GM23248 (cell line): Measurements from ENCODE around the gene HPS1.

Source experiments
- EZH2 ChIP-seq: fragments of 200-600 bp; sonication (generic); IDR thresholded peaks from 2 replicates; pipeline ENCODE4 v1.6.1; 2018; ENCODE audit warnings: antibody characterized with exemption, mild to moderate bottlenecking; ENCODE audit not compliant: insufficient read depth, poor library complexity, severe bottlenecking
- EZH2phosphoT487 ChIP-seq: fragments of 200-600 bp; sonication (generic); IDR thresholded peaks from 2 replicates; pipeline ENCODE4 v1.6.1; 2018; ENCODE audit warnings: antibody characterized with exemption, moderate library complexity, mild to moderate bottlenecking, low read depth; ENCODE audit not compliant: insufficient read depth

DNA sequence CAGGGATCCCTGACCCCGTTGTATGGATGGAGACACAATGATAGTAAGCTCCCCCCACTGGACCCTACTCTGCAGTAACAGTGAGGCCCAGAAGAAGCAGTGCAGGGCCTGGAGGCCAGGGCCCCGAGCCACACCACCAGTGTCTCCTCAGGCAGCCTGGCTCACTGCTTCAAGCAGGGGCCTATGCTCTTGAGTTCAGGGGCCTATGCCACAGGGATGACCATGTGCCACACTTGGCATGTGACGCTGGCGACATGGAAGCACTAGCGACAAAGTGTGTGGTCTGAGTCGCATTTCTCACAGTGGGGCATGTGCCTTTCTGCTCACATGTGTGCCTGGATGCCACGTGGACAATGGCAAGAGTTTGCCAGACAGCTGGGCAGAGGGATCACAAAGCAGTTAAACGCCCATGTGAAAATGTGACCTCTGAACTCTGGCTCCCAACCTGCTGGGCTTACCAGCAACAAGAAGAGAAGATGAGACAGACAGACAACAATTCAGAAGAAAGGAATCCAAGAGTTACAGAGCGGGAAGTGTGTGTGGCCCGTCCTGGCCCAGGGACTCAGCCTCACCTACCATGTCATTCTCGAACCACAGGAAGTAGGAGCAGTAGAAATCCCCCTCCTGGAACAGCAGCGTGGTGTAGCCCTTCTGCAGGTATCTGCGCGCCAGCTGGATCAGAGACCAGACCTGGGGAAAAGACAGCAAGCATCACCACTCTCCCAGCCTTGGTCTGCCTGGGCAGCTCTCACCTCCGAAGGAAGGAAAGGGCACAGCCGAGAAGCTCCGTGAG is 27.1 kb downstream of the HPS1 start:
- no peak for TF ChIP-seq EZH2
- TF ChIP-seq EZH2phosphoT487, result no peak
